Ishikawa (cell line): ENCODE data around the gene AHR.

Experiments used
- CEBPB ChIP-seq: IDR thresholded peaks from 2 replicates; pipeline ENCODE4 v1.6.1; 2012
- CREB1 ChIP-seq: IDR thresholded peaks from 2 replicates; pipeline ENCODE4 v1.6.1; 2012; ENCODE audit warnings: low read depth
- EGR1 ChIP-seq: IDR thresholded peaks from 2 replicates; pipeline ENCODE4 v1.6.1; 2012
- EP300 ChIP-seq: IDR thresholded peaks from 2 replicates; pipeline ENCODE4 v1.6.1; 2012; ENCODE audit warnings: borderline replicate concordance
- FOXM1 ChIP-seq: IDR thresholded peaks from 2 replicates; pipeline ENCODE4 v1.6.1; 2012; ENCODE audit warnings: low read depth, borderline replicate concordance
- MAX ChIP-seq: IDR thresholded peaks from 2 replicates; pipeline ENCODE4 v1.6.1; 2012
- NFIC ChIP-seq: IDR thresholded peaks from 2 replicates; pipeline ENCODE4 v1.6.1; 2012
- RAD21 ChIP-seq: IDR thresholded peaks from 2 replicates; pipeline ENCODE4 v1.6.1; 2012; ENCODE audit warnings: low read depth
- REST ChIP-seq: IDR thresholded peaks from 2 replicates; pipeline ENCODE4 v1.6.1; 2012; ENCODE audit warnings: low read depth, mild to moderate bottlenecking
- TAF1 ChIP-seq: IDR thresholded peaks from 2 replicates; pipeline ENCODE4 v1.6.1; 2012; ENCODE audit warnings: low read depth, mild to moderate bottlenecking
- TCF12 ChIP-seq: IDR thresholded peaks from 2 replicates; pipeline ENCODE4 v1.6.1; 2012; ENCODE audit warnings: low read depth
- TEAD4 ChIP-seq: IDR thresholded peaks from 2 replicates; pipeline ENCODE4 v1.6.1; 2012
- USF1 ChIP-seq: IDR thresholded peaks from 2 replicates; pipeline ENCODE4 v1.6.1; 2012
- YY1 ChIP-seq: IDR thresholded peaks from 2 replicates; pipeline ENCODE4 v1.6.1; 2012; ENCODE audit warnings: low read depth

- no peak for TF ChIP-seq TEAD4
- TF ChIP-seq EP300, result no peak
- no peak for TF ChIP-seq CEBPB
- TF ChIP-seq TAF1, result no peak
- no peak for TF ChIP-seq EGR1
- no peak for TF ChIP-seq CREB1
- TF ChIP-seq REST, result no peak
- no peak for TF ChIP-seq YY1
- no peak for TF ChIP-seq MAX
- TF ChIP-seq TCF12, result no peak
- no peak for TF ChIP-seq FOXM1
- TF ChIP-seq USF1, result no peak
- no peak for TF ChIP-seq RAD21
- no peak for TF ChIP-seq NFIC
These were observed 40.7 kb downstream of the AHR start for GRCh38 chr7:17339139-17339538.
